Measurements from ENCODE around the gene NFATC1. TPM values are rescaled to one million over a fixed set of nuclear protein-coding genes. Genes with fewer than 3 reads are reported as not detected.

NFATC1 gene
- total RNA-seq, 2 donors from 2014 or later: 1.6 to 4.3 TPM

DNA sequence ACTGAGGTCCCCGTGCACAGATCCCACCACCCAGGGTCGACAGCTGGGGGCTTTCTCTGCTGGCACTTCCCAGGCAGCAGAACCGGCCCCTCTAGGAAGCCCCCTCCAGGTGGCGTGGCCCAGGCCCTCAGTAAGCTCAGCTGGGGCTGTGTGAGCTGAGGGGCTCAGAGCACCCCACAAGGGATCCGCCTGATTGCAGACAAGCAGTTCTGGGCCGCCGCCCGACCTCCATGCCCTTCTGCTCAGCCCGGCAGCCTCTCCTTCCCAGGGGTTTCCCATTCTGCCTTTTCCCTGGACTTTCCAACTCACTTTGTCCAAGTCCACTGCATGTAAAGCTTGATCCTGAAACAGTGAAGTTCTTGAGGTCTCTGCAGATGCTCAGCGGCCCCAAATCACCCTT lies 76.4 kb downstream of the NFATC1 start:
- TF ChIP-seq, protein P1, sequence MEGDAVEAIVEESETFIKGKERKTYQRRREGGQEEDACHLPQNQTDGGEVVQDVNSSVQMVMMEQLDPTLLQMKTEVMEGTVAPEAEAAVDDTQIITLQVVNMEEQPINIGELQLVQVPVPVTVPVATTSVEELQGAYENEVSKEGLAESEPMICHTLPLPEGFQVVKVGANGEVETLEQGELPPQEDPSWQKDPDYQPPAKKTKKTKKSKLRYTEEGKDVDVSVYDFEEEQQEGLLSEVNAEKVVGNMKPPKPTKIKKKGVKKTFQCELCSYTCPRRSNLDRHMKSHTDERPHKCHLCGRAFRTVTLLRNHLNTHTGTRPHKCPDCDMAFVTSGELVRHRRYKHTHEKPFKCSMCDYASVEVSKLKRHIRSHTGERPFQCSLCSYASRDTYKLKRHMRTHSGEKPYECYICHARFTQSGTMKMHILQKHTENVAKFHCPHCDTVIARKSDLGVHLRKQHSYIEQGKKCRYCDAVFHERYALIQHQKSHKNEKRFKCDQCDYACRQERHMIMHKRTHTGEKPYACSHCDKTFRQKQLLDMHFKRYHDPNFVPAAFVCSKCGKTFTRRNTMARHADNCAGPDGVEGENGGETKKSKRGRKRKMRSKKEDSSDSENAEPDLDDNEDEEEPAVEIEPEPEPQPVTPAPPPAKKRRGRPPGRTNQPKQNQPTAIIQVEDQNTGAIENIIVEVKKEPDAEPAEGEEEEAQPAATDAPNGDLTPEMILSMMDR (IDR thresholded peaks at IDR 0.05): no peak
- H3K9me3 ChIP-seq: no peaks in the 10 kb centered on the region
- H3K27me3 ChIP-seq: no peaks in the 10 kb centered on the region
- no peaks in the 10 kb centered on the region for H3K4me1 ChIP-seq
- no peaks in the 10 kb centered on the region for H3K36me3 ChIP-seq
- no peak overlapping the region for H3K4me3 ChIP-seq
- H3K9ac ChIP-seq (ENCODE audit: low read depth in 2 of 2, low read length in 2 of 2): no peak overlapping the region
- no peak for DNase-seq
- no peak overlapping the region for H3K27ac ChIP-seq
- intact Hi-C loops (cut with DNase I): no loop called here

GRCh38 chr18:79472946-79473345 lies 77.2 kb downstream of the NFATC1 start:
- DNase-seq: no peak
- Histone ChIP-seq H3K9me3 (no peaks in the 10 kb centered on the region), H3K4me3 (no peak overlapping the region), H3K27me3 (no peaks in the 10 kb centered on the region), H3K36me3 (no peaks in the 10 kb centered on the region), H3K27ac (no peak overlapping the region), H3K4me1 (no peaks in the 10 kb centered on the region), H3K9ac (ENCODE audit: low read depth in 2 of 2, low read length in 2 of 2) (no peak overlapping the region)
- intact Hi-C loops (cut with DNase I): no loop called here
- TF ChIP-seq, protein P1 (IDR thresholded peaks at IDR 0.05): no peak

- Histone ChIP-seq H3K36me3 (no peaks in the 10 kb centered on the region), H3K9me3 (no peaks in the 10 kb centered on the region), H3K4me1 (no peaks in the 10 kb centered on the region), H3K27me3 (no peaks in the 10 kb centered on the region), H3K9ac (ENCODE audit: low read depth in 2 of 2, low read length in 2 of 2) (no peak overlapping the region), H3K4me3 (no peak overlapping the region), H3K27ac (no peak overlapping the region)
- TF ChIP-seq, protein P1 (IDR thresholded peaks at IDR 0.05): no peak
- intact Hi-C loops (cut with DNase I): no loop called here
- no peak for DNase-seq
Observed at GRCh38 chr18:79476031-79476917, 80.5 kb downstream of the NFATC1 start.

GRCh38 chr18:79476918-79477571 lies 81.3 kb downstream of the NFATC1 start:
- H3K9ac ChIP-seq (ENCODE audit: low read depth in 2 of 2, low read length in 2 of 2): no peak overlapping the region

GRCh38 chr18:79477711-79478483 lies 82.2 kb downstream of the NFATC1 start:
- no peak overlapping the region for H3K4me3 ChIP-seq
- TF ChIP-seq, protein P1 (IDR thresholded peaks at IDR 0.05): no peak
- H3K27me3 ChIP-seq: no peaks in the 10 kb centered on the region
- H3K4me1 ChIP-seq: no peaks in the 10 kb centered on the region
- no peak for DNase-seq
- no peak overlapping the region for H3K9ac ChIP-seq (ENCODE audit: low read depth in 2 of 2, low read length in 2 of 2)
- H3K36me3 ChIP-seq: no peaks in the 10 kb centered on the region
- intact Hi-C loops (cut with DNase I): no loop called here
- H3K27ac ChIP-seq: no peak overlapping the region
- no peaks in the 10 kb centered on the region for H3K9me3 ChIP-seq

More at GRCh38 chr18:79476918-79477571, 81.3 kb downstream of the NFATC1 start:
- Histone ChIP-seq H3K9me3 (no peaks in the 10 kb centered on the region), H3K27me3 (no peaks in the 10 kb centered on the region), H3K27ac (no peak overlapping the region), H3K4me1 (no peaks in the 10 kb centered on the region), H3K4me3 (no peak overlapping the region), H3K36me3 (no peaks in the 10 kb centered on the region)
- TF ChIP-seq, protein P1 (IDR thresholded peaks at IDR 0.05): no peak
- intact Hi-C loops (cut with DNase I): no loop called here
- no peak for DNase-seq
